H1 (cell line): ENCODE measurements around the gene SFXN1. TPM values are rescaled to one million over a fixed set of nuclear protein-coding genes. Genes with fewer than 3 reads are reported as not detected.

Experiments used
- CTCF ChIA-PET: fragments of 300-600 bp; sonication (Branson Sonifier 250); formaldehyde crosslinking; loops from one replicate; lab custom pipeline; 2021; ENCODE audit not compliant: partially characterized antibody; lab: Charles Lee
- POLR2A ChIA-PET: fragments of 300-600 bp; sonication (Branson Sonifier 250); formaldehyde crosslinking; loops from one replicate; lab custom pipeline; 2021; ENCODE audit warnings: inconsistent platforms; ENCODE audit not compliant: partially characterized antibody; lab: Charles Lee
- DNase-seq, 2 experiments: peaks; one replicate each; pipeline versions ENCODE4 v3.0.0 to v3.0.0-alpha.2; 2010 to 2022; ENCODE audit warnings: low spot score in 2 of 2, low read depth in 1 of 2, mixed read lengths in 1 of 2
- FAIRE-seq: peaks from 2 replicates; lab custom pipeline; 2011; peaks lifted over from hg19 to GRCh38; lab: Jason Lieb, UNC
- H2AFZ ChIP-seq: 2 replicates; pipeline ENCODE4 v1.8.1; 2012; ENCODE audit warnings: low read length, inconsistent platforms
- H2AK5ac ChIP-seq: 2 replicates; pipeline ENCODE4 v1.6.1; 2013; ENCODE audit warnings: low read depth, low read length
- H2BK120ac ChIP-seq: replicated peaks from 2 replicates; pipeline ENCODE3; 2013; ENCODE audit warnings: low read depth, low read length, inconsistent platforms
- H2BK12ac ChIP-seq: 2 replicates; pipeline ENCODE4 v1.6.1; 2013; ENCODE audit warnings: low read depth, low read length
- H2BK15ac ChIP-seq: 2 replicates; pipeline ENCODE4 v1.6.1; 2013; ENCODE audit warnings: low read length
- H2BK20ac ChIP-seq: 2 replicates; pipeline ENCODE4 v1.6.1; 2013; ENCODE audit warnings: low read length
- H2BK5ac ChIP-seq: 2 replicates; pipeline ENCODE4 v1.6.1; 2013; ENCODE audit warnings: low read depth, low read length
- H3K14ac ChIP-seq: 2 replicates; pipeline ENCODE4 v1.6.1; 2013; ENCODE audit warnings: inconsistent platforms; ENCODE audit not compliant: insufficient read length
- H3K18ac ChIP-seq: 2 replicates; pipeline ENCODE4 v1.6.1; 2013; ENCODE audit warnings: low read length; ENCODE audit errors: extremely low read depth
- H3K23ac ChIP-seq: 2 replicates; pipeline ENCODE4 v1.6.1; 2013; ENCODE audit warnings: inconsistent platforms; ENCODE audit not compliant: insufficient read length
- H3K23me2 ChIP-seq: 2 replicates; pipeline ENCODE4 v1.6.1; 2013; ENCODE audit warnings: low read depth, low read length
- H3K27ac ChIP-seq: 2 replicates; pipeline ENCODE4 v1.6.1; 2011; ENCODE audit warnings: low read depth, low read length, inconsistent platforms
- H3K27me3 ChIP-seq, 4 experiments: replicated peaks in 1 of 4; 1 replicate in 1 of 4; 2 replicates in 3 of 4; pipeline versions ENCODE4 v1.6.1 to v1.8.1; 2011 to 2013; ENCODE audit warnings: low read length in 3 of 4, mild to moderate bottlenecking in 3 of 4, inconsistent platforms in 2 of 4, mixed read lengths in 2 of 4, moderate library complexity in 1 of 4; ENCODE audit not compliant: control insufficient read depth in 3 of 4, insufficient read depth in 3 of 4; ENCODE audit errors: extremely low read depth in 1 of 4
- H3K36me3 ChIP-seq, 4 experiments: 2 replicates each; pipeline versions ENCODE4 v1.6.1 to v1.8.1; 2011 to 2013; ENCODE audit warnings: mild to moderate bottlenecking in 4 of 4, low read length in 3 of 4, moderate library complexity in 2 of 4, control low read depth in 1 of 4, inconsistent platforms in 1 of 4; ENCODE audit not compliant: insufficient read depth in 4 of 4, control insufficient read depth in 2 of 4
- H3K4ac ChIP-seq: replicated peaks from 2 replicates; pipeline ENCODE3; 2013; ENCODE audit warnings: low read length, low read depth, mixed read lengths, inconsistent platforms; ENCODE audit not compliant: insufficient read length
- H3K4me1 ChIP-seq, 4 experiments: replicated peaks in 1 of 4; 1 replicate in 1 of 4; 2 replicates in 3 of 4; pipeline versions ENCODE4 v1.6.1 to v1.8.1; 2011 to 2013; ENCODE audit warnings: low read length in 3 of 4, inconsistent platforms in 2 of 4, mixed read lengths in 1 of 4; ENCODE audit not compliant: insufficient read depth in 4 of 4, control insufficient read depth in 3 of 4
- H3K4me2 ChIP-seq, 2 experiments: 2 replicates each; pipeline versions ENCODE4 v1.6.1 to v1.8.1; 2011 to 2013; ENCODE audit warnings: low read depth in 2 of 2, low read length in 2 of 2, control low read depth in 1 of 2, inconsistent platforms in 1 of 2, mild to moderate bottlenecking in 1 of 2; ENCODE audit not compliant: insufficient read depth in 1 of 2
- H3K4me3 ChIP-seq, 4 experiments: fragments of 200-600, 300-600 bp in 1 of 4; sonication (generic), shearing (Covaris generic), sonication (Bioruptor Twin) in 1 of 4; 2 replicates each; pipeline versions ENCODE4 v1.5.1 to v1.8.1; 2011 to 2016; ENCODE audit warnings: low read length in 4 of 4, low read depth in 3 of 4, control low read depth in 2 of 4, inconsistent platforms in 2 of 4, mild to moderate bottlenecking in 2 of 4, mixed read lengths in 1 of 4, moderate library complexity in 1 of 4; ENCODE audit not compliant: insufficient read depth in 2 of 4; ENCODE audit errors: extremely low read depth in 1 of 4
- H3K56ac ChIP-seq: replicated peaks from 2 replicates; pipeline ENCODE3; 2013; ENCODE audit warnings: low read depth, mild to moderate bottlenecking, mixed read lengths, low read length, inconsistent platforms; ENCODE audit not compliant: insufficient read length
- H3K79me1 ChIP-seq: 2 replicates; pipeline ENCODE4 v1.6.1; 2013; ENCODE audit warnings: low read depth, low read length, control low read depth
- H3K79me2 ChIP-seq, 2 experiments: 2 replicates each; pipeline versions ENCODE4 v1.6.1 to v1.8.1; 2012 to 2013; ENCODE audit warnings: low read length in 2 of 2, mild to moderate bottlenecking in 2 of 2, inconsistent platforms in 1 of 2; ENCODE audit not compliant: insufficient read depth in 2 of 2, control insufficient read depth in 1 of 2
- H3K9ac ChIP-seq, 4 experiments: replicated peaks in 1 of 4; 1 replicate in 1 of 4; 2 replicates in 3 of 4; pipeline versions ENCODE4 v1.6.1 to v1.8.1; 2011 to 2013; ENCODE audit warnings: low read depth in 3 of 4, low read length in 3 of 4, control low read depth in 2 of 4, mild to moderate bottlenecking in 2 of 4, moderate library complexity in 2 of 4, inconsistent platforms in 1 of 4; ENCODE audit errors: extremely low read depth in 1 of 4
- H3K9me3 ChIP-seq, 2 experiments: 2 replicates each; pipeline versions ENCODE4 v1.6.1 to v1.8.1; 2012 to 2013; ENCODE audit warnings: mild to moderate bottlenecking in 2 of 2, moderate library complexity in 2 of 2, control low read depth in 1 of 2, inconsistent platforms in 1 of 2, low read depth in 1 of 2, low read length in 1 of 2, mixed read lengths in 1 of 2; ENCODE audit not compliant: insufficient read depth in 2 of 2
- H4K20me1 ChIP-seq, 2 experiments: replicated peaks in 1 of 2; 2 replicates each; pipeline versions ENCODE3 to v1.8.1; 2011 to 2013; ENCODE audit warnings: inconsistent platforms in 2 of 2, low read length in 2 of 2, mild to moderate bottlenecking in 1 of 2; ENCODE audit not compliant: insufficient read depth in 2 of 2, control insufficient read depth in 1 of 2
- H4K5ac ChIP-seq: 2 replicates; pipeline ENCODE4 v1.6.1; 2013; ENCODE audit warnings: low read length, low read depth, mixed read lengths, inconsistent platforms; ENCODE audit not compliant: insufficient read length
- H4K8ac ChIP-seq: 2 replicates; pipeline ENCODE4 v1.8.0; 2013; ENCODE audit warnings: mild to moderate bottlenecking, moderate library complexity, low read length, inconsistent platforms; ENCODE audit not compliant: insufficient read depth; ENCODE audit errors: extremely low read depth
- H4K91ac ChIP-seq: replicated peaks from 2 replicates; pipeline ENCODE3; 2013; ENCODE audit warnings: low read length, mixed read lengths, inconsistent platforms; ENCODE audit not compliant: insufficient read length
- CEBPB ChIP-seq: IDR thresholded peaks from 2 replicates; pipeline ENCODE4 v1.6.1; 2012; ENCODE audit warnings: low read depth, low read length
- CHD2 ChIP-seq: IDR thresholded peaks from 2 replicates; pipeline ENCODE4 v1.6.1; 2012; ENCODE audit warnings: low read length, improper control_type of control experiment
- CTBP2 ChIP-seq: IDR thresholded peaks from 2 replicates; pipeline ENCODE4 v1.7.0; 2011; ENCODE audit warnings: borderline replicate concordance, mild to moderate bottlenecking, moderate library complexity, mixed read lengths, low read length; ENCODE audit not compliant: insufficient read depth, insufficient read length
- EGR1 ChIP-seq: IDR thresholded peaks from 2 replicates; pipeline ENCODE4 v1.6.1; 2011; ENCODE audit warnings: low read depth, low read length, borderline replicate concordance
- HDAC2 ChIP-seq, 2 experiments: fragments of 300-600 bp in 1 of 2; sonication (generic) in 1 of 2; IDR thresholded peaks; 2 replicates each; pipeline ENCODE4 v1.6.1; 2011 to 2012; ENCODE audit warnings: low read depth in 2 of 2, low read length in 2 of 2, mild to moderate bottlenecking in 2 of 2, moderate library complexity in 2 of 2, borderline replicate concordance in 1 of 2, inconsistent platforms in 1 of 2
- JUND ChIP-seq: IDR thresholded peaks from 2 replicates; pipeline ENCODE4 v1.6.1; 2011; ENCODE audit warnings: mild to moderate bottlenecking, improper control_type of control experiment, low read length
- KDM5A ChIP-seq: fragments of 200-600 bp; IDR thresholded peaks from 2 replicates; pipeline ENCODE4 v1.7.1; 2012; ENCODE audit warnings: mild to moderate bottlenecking, low read length, inconsistent platforms, mixed read lengths
- POU5F1 ChIP-seq: IDR thresholded peaks from 2 replicates; pipeline ENCODE4 v1.6.1; 2011; ENCODE audit warnings: low read depth, mild to moderate bottlenecking, low read length, moderate library complexity
- RAD21 ChIP-seq, 2 experiments: IDR thresholded peaks in 1 of 2; conservative IDR thresholded peaks in 1 of 2; 2 replicates each; pipeline ENCODE4 v1.6.1; 2011; ENCODE audit warnings: low read depth in 2 of 2, low read length in 2 of 2, improper control_type of control experiment in 1 of 2, inconsistent platforms in 1 of 2, mild to moderate bottlenecking in 1 of 2, moderate library complexity in 1 of 2
- RFX5 ChIP-seq: IDR thresholded peaks from 2 replicates; pipeline ENCODE4 v1.6.1; 2011; ENCODE audit warnings: low read depth, low read length, improper control_type of control experiment, borderline replicate concordance
- TAF7 ChIP-seq: optimal IDR thresholded peaks from 2 replicates; pipeline ENCODE3; 2011; ENCODE audit warnings: low read depth, mild to moderate bottlenecking, inconsistent platforms, low read length, moderate library complexity, borderline replicate concordance
- YY1 ChIP-seq: IDR thresholded peaks from 2 replicates; pipeline ENCODE4 v1.6.1; 2011; ENCODE audit warnings: low read depth, mild to moderate bottlenecking, low read length
- ZNF274 ChIP-seq: IDR thresholded peaks from 2 replicates; pipeline ENCODE4 v1.7.0; 2012; ENCODE audit warnings: low read length, borderline replicate concordance; ENCODE audit errors: extremely low read depth
- WGBS, 2 experiments: shearing (Covaris generic) in 1 of 2; methylation state at CpG; one replicate each; pipeline versions ENCODE4 v1.1.6 to v1.1.7; 2013 to 2015; ENCODE audit warnings: low lambda C conversion rate in 2 of 2, mixed read lengths in 2 of 2, inconsistent platforms in 1 of 2, low coverage in 1 of 2, missing lambda C conversion rate in 1 of 2; ENCODE audit not compliant: insufficient replicate concordance in 2 of 2, insufficient coverage in 1 of 2, insufficient read length in 1 of 2; ENCODE audit errors: extremely low coverage in 1 of 2, missing lambda C conversion rate in 1 of 2; 5-methylcytosine and 5-hydroxymethylcytosine counted together
- polyA plus RNA-seq, 7 experiments: library from polyadenylated mRNA; depleted of rRNA in 3 of 7; stranded (reverse) in 5 of 7; unstranded in 2 of 7; fragments of >200 nt in 5 of 7; fragments of 200-250 nt in 2 of 7; gene quantifications; 1 replicate in 5 of 7; 2 replicates in 1 of 7; 4 replicates in 1 of 7; pipeline versions ENCODE4 v1.2.1 to v1.2.3, GENCODE V29; 2011 to 2013; ENCODE audit warnings: missing spikeins in 2 of 7, mixed read lengths in 2 of 7
- total RNA-seq: library from RNA; stranded (reverse); fragmentation: NEBNext Ultra II Directional; extraction: Animal tissue kit (Norgen Biotek cat#: 25700); gene quantifications from 2 replicates; pipeline ENCODE4 v1.2.1, GENCODE V29; 2021
- TF ChIP-seq, protein P1 (sequence below): IDR thresholded peaks from 2 replicates; pipeline ENCODE4 v1.6.1; 2012; ENCODE audit warnings: inconsistent platforms

Gene SFXN1
- total and polyA plus RNA-seq, 2 of the 8 experiments (the other 6 are each of a cell fraction or from before 2014, with no cell fraction given): 72.7 to 97.6 TPM

DNA sequence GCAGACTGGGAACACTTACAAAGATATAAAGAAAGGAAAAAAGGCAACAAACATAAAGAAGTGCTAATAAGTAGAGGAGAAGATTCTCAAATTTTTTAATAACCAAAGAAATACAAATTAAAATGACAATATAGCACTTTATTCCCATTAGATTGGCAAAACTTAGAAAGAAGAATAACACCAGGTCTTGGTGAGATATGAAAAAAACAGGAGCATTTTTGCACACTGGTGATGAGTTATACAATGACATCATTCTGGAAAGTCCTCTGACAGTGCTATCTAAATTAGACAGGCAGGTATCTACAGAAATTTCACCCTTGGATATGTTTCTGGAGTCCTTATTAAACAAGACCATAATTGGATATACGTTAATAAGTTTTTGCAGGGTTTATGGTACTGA lies 9.5 kb upstream of the SFXN1 start:
- no peak overlapping the region for H2BK20ac ChIP-seq
- no peak overlapping the region for H3K4ac ChIP-seq
- no peak overlapping the region for H3K14ac ChIP-seq
- H3K79me1 ChIP-seq: no peaks in the 10 kb centered on the region
- H3K9me3 ChIP-seq: no peaks in the 10 kb centered on the region
- H3K9ac ChIP-seq: no peak overlapping the region
- no peak overlapping the region for H3K27ac ChIP-seq
- no peaks in the 10 kb centered on the region; a peak in 1 of 7 replicates for H3K4me1 ChIP-seq
- no peak overlapping the region for H4K5ac ChIP-seq
- no peak overlapping the region for H3K18ac ChIP-seq
- no peak overlapping the region for H2BK12ac ChIP-seq
- H2BK120ac ChIP-seq: no peak overlapping the region
- H2BK15ac ChIP-seq: no peak overlapping the region
- no peak overlapping the region for H4K91ac ChIP-seq
- no peak overlapping the region for H2AFZ ChIP-seq
- H4K20me1 ChIP-seq: no peaks in the 10 kb centered on the region
- H3K23ac ChIP-seq: no peak overlapping the region
- FAIRE-seq: no peak
- no peaks in the 10 kb centered on the region for H3K36me3 ChIP-seq
- 83% methylated on average over 1 of the region's 1 CpG; no CpG with 5 or more reads in 1 of the 2 experiments for WGBS, 2 experiments
- no peak for DNase-seq
- H3K79me2 ChIP-seq: no peaks in the 10 kb centered on the region
- H4K8ac ChIP-seq: no peak overlapping the region
- CTCF ChIA-PET: interaction anchor here (1.5 kb wide), 2 partner anchors 25 kb away, joined by 3 read pairs; partner anchors contain the start of gene DRD1
- POLR2A ChIA-PET: no interaction called here
- H3K56ac ChIP-seq: no peak overlapping the region
- no peaks in the 10 kb centered on the region for H3K27me3 ChIP-seq
- no peak overlapping the region for H3K4me2 ChIP-seq
- H2BK5ac ChIP-seq: no peak overlapping the region
- H3K4me3 ChIP-seq: no peak overlapping the region
- H3K23me2 ChIP-seq: no peaks in the 10 kb centered on the region
- H2AK5ac ChIP-seq: no peak overlapping the region
- TF ChIP-seq JUND (no peak), CTBP2 (no peak), YY1 (no peak), ZNF274 (no peak), CEBPB (no peak), HDAC2 (IDR thresholded peaks at IDR 0.05; ENCODE audit: borderline replicate concordance in 1 of 2, low read depth in 2 of 2, low read length in 2 of 2) (no peak), RAD21 (IDR thresholded peaks at IDR 0.05 in 1 of 2, conservative IDR thresholded peaks at IDR 0.05 in 1 of 2; ENCODE audit: low read depth in 2 of 2, low read length in 2 of 2) (no peak), KDM5A (no peak), TAF7 (no peak), CHD2 (no peak), RFX5 (no peak), POU5F1 (no peak), EGR1 (no peak)
- TF ChIP-seq, protein P1, sequence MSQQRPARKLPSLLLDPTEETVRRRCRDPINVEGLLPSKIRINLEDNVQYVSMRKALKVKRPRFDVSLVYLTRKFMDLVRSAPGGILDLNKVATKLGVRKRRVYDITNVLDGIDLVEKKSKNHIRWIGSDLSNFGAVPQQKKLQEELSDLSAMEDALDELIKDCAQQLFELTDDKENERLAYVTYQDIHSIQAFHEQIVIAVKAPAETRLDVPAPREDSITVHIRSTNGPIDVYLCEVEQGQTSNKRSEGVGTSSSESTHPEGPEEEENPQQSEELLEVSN: no peak
